ENCODE measurements around the gene MYLK3.
"Not testable (repeated sequence)": the region's sequence is repeated elsewhere in the genome, so short reads cannot be mapped to it uniquely, and the experiment has no call there.

MYLK3 gene

DNA sequence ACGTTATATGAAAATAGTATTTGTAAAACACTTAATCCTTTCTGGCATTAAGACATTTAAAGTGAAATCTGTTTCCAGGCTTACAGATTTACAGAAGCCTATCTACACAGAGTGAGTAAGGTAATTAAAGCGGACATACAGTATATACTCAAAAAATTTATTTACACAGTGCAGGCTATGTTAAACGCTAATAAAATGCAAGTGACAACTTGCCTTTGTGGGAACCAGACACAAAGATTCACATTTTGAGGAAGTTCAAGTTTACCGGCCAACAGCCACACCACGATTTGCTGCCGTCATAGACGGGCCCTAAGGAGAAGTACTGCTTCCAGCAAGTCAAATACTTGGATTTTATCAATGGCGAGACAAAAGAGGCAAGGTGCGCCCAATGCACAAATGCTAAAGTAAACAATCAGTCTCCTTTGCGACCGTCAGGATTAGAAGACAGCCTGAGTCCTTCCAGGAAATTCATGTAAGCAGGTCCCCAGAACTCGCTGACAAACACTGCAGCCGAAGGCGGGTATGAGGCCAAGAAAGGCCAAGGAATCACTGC is 60.0 kb downstream of the MYLK3 start:
- no peaks in the 10 kb centered on the region for H3K27me3 ChIP-seq
- DNase-seq = peak in 1 of 2 donors; percentile 44
- peak overlapping the region; percentile 89 to 92 for H3K27ac ChIP-seq
- no peaks in the 10 kb centered on the region for H3K9me3 ChIP-seq
- no peaks in the 10 kb centered on the region for H3K36me3 ChIP-seq
- TF ChIP-seq, protein P1, sequence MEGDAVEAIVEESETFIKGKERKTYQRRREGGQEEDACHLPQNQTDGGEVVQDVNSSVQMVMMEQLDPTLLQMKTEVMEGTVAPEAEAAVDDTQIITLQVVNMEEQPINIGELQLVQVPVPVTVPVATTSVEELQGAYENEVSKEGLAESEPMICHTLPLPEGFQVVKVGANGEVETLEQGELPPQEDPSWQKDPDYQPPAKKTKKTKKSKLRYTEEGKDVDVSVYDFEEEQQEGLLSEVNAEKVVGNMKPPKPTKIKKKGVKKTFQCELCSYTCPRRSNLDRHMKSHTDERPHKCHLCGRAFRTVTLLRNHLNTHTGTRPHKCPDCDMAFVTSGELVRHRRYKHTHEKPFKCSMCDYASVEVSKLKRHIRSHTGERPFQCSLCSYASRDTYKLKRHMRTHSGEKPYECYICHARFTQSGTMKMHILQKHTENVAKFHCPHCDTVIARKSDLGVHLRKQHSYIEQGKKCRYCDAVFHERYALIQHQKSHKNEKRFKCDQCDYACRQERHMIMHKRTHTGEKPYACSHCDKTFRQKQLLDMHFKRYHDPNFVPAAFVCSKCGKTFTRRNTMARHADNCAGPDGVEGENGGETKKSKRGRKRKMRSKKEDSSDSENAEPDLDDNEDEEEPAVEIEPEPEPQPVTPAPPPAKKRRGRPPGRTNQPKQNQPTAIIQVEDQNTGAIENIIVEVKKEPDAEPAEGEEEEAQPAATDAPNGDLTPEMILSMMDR (IDR thresholded peaks at IDR 0.05) = no peak
- H3K4me1 ChIP-seq = peaks cover 9 to 38% (median 28%) of the 10 kb centered on the region in 4 donors
- H3K4me3 ChIP-seq = peak overlapping the region; percentile 75 to 78
- intact Hi-C loops (cut with DNase I; ENCODE audit: low total_unique reads) = loop anchor here (5.0 kb wide), 2 partner anchors 144 to 194 kb away; partner anchors contain the start of genes C16orf87 and GPT2

DNA sequence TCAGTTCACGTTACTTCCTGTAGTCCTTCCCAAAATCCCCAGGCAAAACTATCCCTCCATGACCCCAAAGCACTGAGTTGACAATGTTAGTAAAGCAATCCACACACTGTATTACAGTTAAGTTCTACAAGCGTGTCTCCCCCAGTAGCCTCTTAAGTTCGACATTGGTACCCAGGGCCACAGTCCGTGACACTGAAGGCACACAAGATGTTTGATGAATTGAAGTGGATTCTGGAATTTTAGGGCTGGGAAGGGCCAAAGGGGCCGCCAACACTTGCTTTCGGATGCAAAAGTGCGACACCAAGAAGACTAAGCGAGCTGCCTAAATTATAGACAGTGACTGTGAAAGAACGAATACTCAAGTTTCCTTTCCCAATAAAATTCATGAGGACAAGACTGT is 60.7 kb downstream of the MYLK3 start:
- TF ChIP-seq, protein P1 (IDR thresholded peaks at IDR 0.05) = no peak
- intact Hi-C loops (cut with DNase I; ENCODE audit: low total_unique reads) = loop anchor here (5.0 kb wide), 2 partner anchors 145 to 195 kb away; partner anchors contain the start of genes C16orf87 and GPT2
- Histone ChIP-seq H3K9me3 (no peaks in the 10 kb centered on the region), H3K27me3 (no peaks in the 10 kb centered on the region), H3K27ac (no peak overlapping the region), H3K36me3 (no peaks in the 10 kb centered on the region), H3K4me1 (peaks cover 9 to 38% (median 28%) of the 10 kb centered on the region in 4 donors), H3K4me3 (peak overlapping the region in 1 of 2 donors; percentile 75)
- no peak for DNase-seq

DNA sequence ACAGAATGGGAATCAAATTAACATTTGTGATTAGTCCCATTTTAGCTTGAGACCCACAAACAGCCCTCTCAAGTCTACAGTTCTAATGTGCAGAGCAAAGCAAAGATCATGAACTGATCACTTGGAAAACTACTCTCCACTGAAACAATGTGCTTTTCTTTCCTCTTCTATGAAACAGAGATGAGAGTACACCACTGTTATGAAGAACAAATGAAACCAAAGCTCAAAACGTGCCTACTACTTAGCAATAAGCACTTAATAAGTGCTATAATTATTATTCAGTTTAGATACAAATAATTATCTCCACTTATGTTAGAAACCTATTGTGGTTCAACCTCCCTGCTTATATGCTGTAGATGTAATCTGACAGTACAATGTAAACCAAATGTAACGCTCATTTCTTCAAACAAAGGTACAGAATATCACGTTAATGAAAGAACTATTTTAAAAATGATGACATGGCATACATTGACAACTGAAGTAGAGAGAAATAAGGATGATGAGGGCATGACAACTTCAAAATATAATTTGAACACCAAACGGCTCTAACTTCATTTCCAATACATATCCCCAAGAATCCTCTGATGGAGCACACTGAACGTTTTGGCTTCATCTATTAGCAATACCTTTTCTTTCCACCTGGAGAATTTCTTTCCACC is 61.2 kb downstream of the MYLK3 start:
- intact Hi-C loops (cut with DNase I; ENCODE audit: low total_unique reads) = loop anchor here (5.0 kb wide), 2 partner anchors 145 to 195 kb away; partner anchors contain the start of genes C16orf87 and GPT2

DNA sequence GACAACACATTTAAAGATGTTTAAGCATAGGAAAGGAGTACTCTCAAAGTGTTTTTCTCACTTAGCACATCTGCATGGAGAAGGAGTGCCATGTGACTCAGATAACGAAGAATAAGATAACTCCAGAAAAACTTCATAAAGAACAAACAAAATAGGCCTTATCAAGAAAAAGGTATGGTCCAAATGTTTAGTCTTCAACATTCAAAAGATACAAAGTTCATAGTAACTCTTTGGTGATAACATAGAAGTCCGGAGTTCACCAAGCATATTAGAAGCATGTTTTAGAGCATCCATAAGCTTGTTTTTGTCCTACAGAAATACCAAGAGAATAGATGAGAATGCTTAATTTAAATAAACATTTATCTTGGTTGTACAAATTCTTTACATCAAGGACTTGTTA is 66.3 kb downstream of the MYLK3 start:
- H3K27me3 ChIP-seq; H3K9me3 ChIP-seq; H3K27ac ChIP-seq; intact Hi-C loops (cut with DNase I; ENCODE audit: low total_unique reads); DNase-seq; H3K4me3 ChIP-seq: not testable (repeated sequence)
- Histone ChIP-seq H3K4me1 (peaks cover 0 to 12% (median 3%) of the 10 kb centered on the region in 4 donors), H3K36me3 (peaks cover 26 to 33% (median 32%) of the 10 kb centered on the region in 3 donors)

More for the DNA sequence above, 61.2 kb downstream of the MYLK3 start:
- H3K9me3 ChIP-seq = no peaks in the 10 kb centered on the region
- no peak overlapping the region for H3K27ac ChIP-seq
- H3K4me3 ChIP-seq = no peak overlapping the region
- no peaks in the 10 kb centered on the region for H3K36me3 ChIP-seq
- TF ChIP-seq, protein P1 (IDR thresholded peaks at IDR 0.05) = no peak
- H3K27me3 ChIP-seq = no peaks in the 10 kb centered on the region
- DNase-seq = no peak
- H3K4me1 ChIP-seq = peaks cover 9 to 38% (median 28%) of the 10 kb centered on the region in 4 donors

DNA sequence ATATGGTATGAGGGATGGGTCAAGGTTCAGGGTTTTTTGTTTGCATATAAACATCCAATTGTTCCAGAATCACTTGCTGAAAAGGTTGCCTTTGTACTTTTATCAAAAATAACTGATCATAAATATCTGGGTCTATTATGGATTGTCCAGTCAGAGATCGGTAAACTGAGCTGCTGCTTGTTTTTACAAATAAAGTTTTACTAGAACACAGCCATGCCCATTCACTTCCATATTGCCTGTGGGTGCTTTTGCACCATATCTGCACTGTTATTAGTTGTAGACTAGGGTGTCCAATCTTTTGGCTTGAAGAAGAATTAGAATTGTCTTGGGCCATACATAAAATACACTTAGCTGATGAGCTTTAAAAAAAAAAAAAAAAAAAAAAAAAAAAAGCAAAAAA is 70.2 kb downstream of the MYLK3 start:
- H3K36me3 ChIP-seq = peaks cover 59 to 68% (median 65%) of the 10 kb centered on the region in 3 donors
- H3K27ac ChIP-seq; DNase-seq; H3K9me3 ChIP-seq; intact Hi-C loops (cut with DNase I; ENCODE audit: low total_unique reads); H3K4me3 ChIP-seq; H3K27me3 ChIP-seq; H3K4me1 ChIP-seq: not testable (repeated sequence)

DNA sequence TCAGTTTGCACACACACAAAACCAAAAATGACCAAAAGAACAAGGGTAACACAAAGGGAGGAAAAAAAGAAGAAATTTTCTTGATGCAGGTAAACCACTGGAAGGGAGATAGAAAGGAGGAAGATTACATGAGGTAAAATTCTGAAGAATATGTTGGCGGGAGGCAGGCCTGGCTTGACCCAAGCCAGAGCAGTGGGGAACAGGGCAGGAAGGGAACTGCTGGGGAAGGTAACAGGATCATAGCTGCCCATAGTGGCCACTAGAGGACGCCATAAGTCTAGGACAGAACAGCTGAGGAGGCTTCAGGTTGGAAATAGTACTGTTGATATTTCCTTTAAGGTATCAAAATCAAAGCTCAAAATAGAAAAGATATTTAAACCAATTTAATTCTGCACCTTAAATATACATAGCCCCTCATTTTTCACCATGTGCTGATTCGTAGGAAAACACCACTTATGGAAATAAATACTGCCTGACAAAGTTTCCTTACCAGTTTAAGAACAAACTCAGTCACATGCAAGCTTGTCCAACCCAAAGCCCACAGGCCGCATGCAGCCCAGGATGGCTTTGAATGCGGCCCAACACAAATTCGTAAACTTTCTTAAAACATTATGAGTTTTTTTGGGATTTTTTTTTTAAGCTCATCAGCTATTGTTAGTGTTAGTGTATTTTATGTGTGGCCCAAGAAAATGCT is 74.7 kb downstream of the MYLK3 start:
- TF ChIP-seq, protein P1 (IDR thresholded peaks at IDR 0.05) = peak; percentile 54 to 70
- Histone ChIP-seq H3K36me3 (peaks cover 86 to 96% (median 89%) of the 10 kb centered on the region in 3 donors), H3K27ac (no peak overlapping the region), H3K27me3 (no peaks in the 10 kb centered on the region), H3K4me3 (no peak overlapping the region), H3K4me1 (no peaks in the 10 kb centered on the region), H3K9me3 (no peaks in the 10 kb centered on the region)
- DNase-seq = peak in 1 of 2 donors; percentile 31
- intact Hi-C loops (cut with DNase I; ENCODE audit: low total_unique reads) = loop anchor here (5.0 kb wide), 2 partner anchors 234 to 1684 kb away; no protein-coding TSS in a partner anchor
